ENCODE data around the gene ZSCAN5B.

GRCh38 chr19:56161534-56161933 lies 36.0 kb downstream of the ZSCAN5B start:
- TF ChIP-seq POLR2A (IDR thresholded peaks at IDR 0.05; ENCODE audit: low read depth, low read length) (no peak), TAF1 (IDR thresholded peaks at IDR 0.05; ENCODE audit: borderline replicate concordance, low read depth, low read length) (no peak), POLR2AphosphoS5 (IDR thresholded peaks at IDR 0.05; ENCODE audit: low read depth, low read length) (no peak)

Measured in GM12892 (cell line).